GM21528 (cell line): ENCODE data around the gene RASA2.
A peak's percentile ranks its signal among the peaks of the same experiment; 100 is the strongest.
"Not testable (repeated sequence)": the region's sequence is repeated elsewhere in the genome, so short reads cannot be mapped to it uniquely, and the experiment has no call there.

Experiments
- ATAC-seq: cut with Tn5 transposase; IDR thresholded peaks from one replicate; pipeline ENCODE4 v1.9.1; 2021; ENCODE audit warnings: mild to moderate bottlenecking, moderate library complexity; ENCODE audit not compliant: unreplicated experiment, low FRiP score

RASA2 gene

GRCh38 chr3:141564241-141564640, 77.4 kb downstream of the RASA2 start:
- no peak for ATAC-seq

GRCh38 chr3:141570068-141570467, 83.2 kb downstream of the RASA2 start:
- no peak for ATAC-seq

- ATAC-seq: peak; percentile 57
These were observed 89.3 kb downstream of the RASA2 start for GRCh38 chr3:141575879-141576743.

- no peak for ATAC-seq
These were observed 89.9 kb downstream of the RASA2 start for GRCh38 chr3:141576744-141577052.

GRCh38 chr3:141578202-141578973, 91.6 kb downstream of the RASA2 start:
- no peak for ATAC-seq

- no peak for ATAC-seq
These were observed 107.5 kb downstream of the RASA2 start for GRCh38 chr3:141594357-141594756.

- no peak for ATAC-seq
These were observed 111.1 kb downstream of the RASA2 start for GRCh38 chr3:141597931-141598330.

- ATAC-seq: no peak
These were observed 113.5 kb downstream of the RASA2 start for GRCh38 chr3:141600331-141600730.

- ATAC-seq: no peak
These were observed 115.9 kb downstream of the RASA2 start for GRCh38 chr3:141602706-141603105.

- ATAC-seq: no peak
These were observed 116.7 kb downstream of the RASA2 start for GRCh38 chr3:141603473-141604035.

- no peak for ATAC-seq
These were observed 119.1 kb downstream of the RASA2 start for GRCh38 chr3:141605883-141606282.

GRCh38 chr3:141608438-141608837, 121.6 kb downstream of the RASA2 start:
- ATAC-seq: no peak

GRCh38 chr3:141610939-141611338, 124.1 kb downstream of the RASA2 start:
- no peak for ATAC-seq

- no peak for ATAC-seq
These were observed 131.5 kb downstream of the RASA2 start for GRCh38 chr3:141618103-141618910.

GRCh38 chr3:141618938-141619337, 132.1 kb downstream of the RASA2 start:
- ATAC-seq: no peak

GRCh38 chr3:141619450-141619849, 132.6 kb downstream of the RASA2 start:
- ATAC-seq: no peak

GRCh38 chr3:141623691-141624090, 136.9 kb downstream of the RASA2 start:
- no peak for ATAC-seq

GRCh38 chr3:141625506-141625905, 138.7 kb downstream of the RASA2 start:
- ATAC-seq: no peak

- ATAC-seq: not testable (repeated sequence)
These were observed 141.5 kb downstream of the RASA2 start for GRCh38 chr3:141628334-141628733.

- not testable (repeated sequence) for ATAC-seq
These were observed 142.1 kb downstream of the RASA2 start for GRCh38 chr3:141628868-141629441.
